Smooth muscle cell (in vitro differentiated cells): Measurements from ENCODE around the gene AKT1. TPM values are rescaled to one million over a fixed set of nuclear protein-coding genes. Genes with fewer than 3 reads are reported as not detected.
A peak's percentile ranks its signal among the peaks of the same experiment; 100 is the strongest.

Experiments used
- DNase-seq: peaks from one replicate; lab custom pipeline; 2025; ENCODE audit not compliant: unreplicated experiment; lab: John Stamatoyannopoulos, UW
- H2AFZ ChIP-seq: fragments of 200-600 bp; sonication (generic); 2 replicates; pipeline ENCODE4 v1.6.0; 2016; ENCODE audit warnings: antibody characterized with exemption, low read depth, mild to moderate bottlenecking
- H3F3A ChIP-seq: fragments of 200-600 bp; sonication (generic); 2 replicates; pipeline ENCODE4 v1.6.0; 2017; ENCODE audit warnings: antibody characterized with exemption, low read depth
- H3K27ac ChIP-seq: fragments of 200-600 bp; sonication (generic); 2 replicates; pipeline ENCODE4 v1.5.1; 2016; ENCODE audit warnings: low read depth, mild to moderate bottlenecking
- H3K27me3 ChIP-seq: fragments of 200-600 bp; sonication (generic); 2 replicates; pipeline ENCODE4 v1.6.1; 2016; ENCODE audit warnings: low read depth, mild to moderate bottlenecking
- H3K36me3 ChIP-seq: fragments of 200-600 bp; sonication (generic); 2 replicates; pipeline ENCODE4 v1.5.1; 2016; ENCODE audit warnings: low read depth
- H3K4me1 ChIP-seq: fragments of 200-600 bp; sonication (generic); 2 replicates; pipeline ENCODE4 v1.5.1; 2016; ENCODE audit warnings: low read depth
- H3K4me2 ChIP-seq: fragments of 200-600 bp; sonication (generic); 2 replicates; pipeline ENCODE4 v1.6.0; 2016; ENCODE audit warnings: mild to moderate bottlenecking
- H3K4me3 ChIP-seq: fragments of 200-600 bp; sonication (generic); 2 replicates; pipeline ENCODE4 v1.5.1; 2016; ENCODE audit warnings: mild to moderate bottlenecking
- H3K79me2 ChIP-seq: fragments of 200-600 bp; sonication (generic); 2 replicates; pipeline ENCODE4 v1.6.0; 2016; ENCODE audit warnings: low read depth, mild to moderate bottlenecking
- H3K9ac ChIP-seq: fragments of 200-600 bp; sonication (generic); 2 replicates; pipeline ENCODE4 v1.6.0; 2016; ENCODE audit warnings: low read depth
- H3K9me3 ChIP-seq: fragments of 200-600 bp; sonication (generic); replicated peaks from 2 replicates; pipeline ENCODE4 v1.5.1; 2016; ENCODE audit warnings: low read depth
- H4K20me1 ChIP-seq: fragments of 200-600 bp; sonication (generic); 2 replicates; pipeline ENCODE4 v1.6.0; 2016; ENCODE audit warnings: low read depth
- CTCF ChIP-seq: fragments of 200-600 bp; sonication (generic); IDR thresholded peaks from 2 replicates; pipeline ENCODE4 v1.5.1; 2017; ENCODE audit warnings: borderline replicate concordance, mild to moderate bottlenecking, antibody characterized with exemption; ENCODE audit not compliant: insufficient read depth, poor library complexity, severe bottlenecking
- WGBS: methylation state at CpG from one replicate; pipeline ENCODE4 v1.1.7; 2016; ENCODE audit warnings: low lambda C conversion rate; 5-methylcytosine and 5-hydroxymethylcytosine counted together
- polyA plus RNA-seq: library from polyadenylated mRNA; unstranded; fragments of >200 nt; fragmentation: Nextera tagmentation; extraction: Ambion mirVana; gene quantifications from 2 replicates; pipeline ENCODE4 v1.2.1, GENCODE V29; 2016
- total RNA-seq: library from RNA; depleted of rRNA; stranded (reverse); fragments of >200 nt; gene quantifications from 2 replicates; pipeline ENCODE4 v1.2.3, GENCODE V29; 2014

Gene AKT1
- total and polyA plus RNA-seq, 2 experiments from 2014 or later, result 99.9 to 189 TPM

DNA sequence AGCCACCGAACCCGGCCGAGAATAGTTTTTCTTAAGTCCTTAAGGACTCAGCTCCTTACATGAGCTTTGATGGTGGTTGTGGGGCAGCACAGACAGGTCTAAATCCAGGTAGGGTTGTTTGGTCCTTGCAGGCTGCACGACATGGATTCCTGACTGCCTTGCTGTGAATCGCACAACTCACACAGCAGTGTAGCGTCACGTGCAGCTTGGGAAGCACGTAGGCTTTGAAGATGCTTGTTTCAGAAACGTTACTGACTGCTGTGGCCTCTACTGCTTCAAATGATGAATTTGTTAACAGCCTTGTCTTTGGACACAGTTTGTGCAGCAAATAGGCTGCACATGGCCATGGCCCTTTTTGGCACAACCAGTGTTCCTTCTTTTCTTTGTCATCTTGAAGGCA lies 35.2 kb upstream of the AKT1 start:
- Histone ChIP-seq H3K36me3 (no peaks in the 10 kb centered on the region), H3K4me3 (no peak overlapping the region), H3F3A (no peaks in the 10 kb centered on the region), H3K9me3 (no peaks in the 10 kb centered on the region), H3K27me3 (no peaks in the 10 kb centered on the region), H3K9ac (no peak overlapping the region), H2AFZ (no peak overlapping the region), H3K79me2 (no peaks in the 10 kb centered on the region), H3K4me1 (no peaks in the 10 kb centered on the region), H3K4me2 (no peak overlapping the region), H4K20me1 (no peaks in the 10 kb centered on the region), H3K27ac (no peak overlapping the region)
- no peak for DNase-seq
- 78% methylated on average over 9 of the region's 9 CpGs for WGBS
- no peak for TF ChIP-seq CTCF

DNA sequence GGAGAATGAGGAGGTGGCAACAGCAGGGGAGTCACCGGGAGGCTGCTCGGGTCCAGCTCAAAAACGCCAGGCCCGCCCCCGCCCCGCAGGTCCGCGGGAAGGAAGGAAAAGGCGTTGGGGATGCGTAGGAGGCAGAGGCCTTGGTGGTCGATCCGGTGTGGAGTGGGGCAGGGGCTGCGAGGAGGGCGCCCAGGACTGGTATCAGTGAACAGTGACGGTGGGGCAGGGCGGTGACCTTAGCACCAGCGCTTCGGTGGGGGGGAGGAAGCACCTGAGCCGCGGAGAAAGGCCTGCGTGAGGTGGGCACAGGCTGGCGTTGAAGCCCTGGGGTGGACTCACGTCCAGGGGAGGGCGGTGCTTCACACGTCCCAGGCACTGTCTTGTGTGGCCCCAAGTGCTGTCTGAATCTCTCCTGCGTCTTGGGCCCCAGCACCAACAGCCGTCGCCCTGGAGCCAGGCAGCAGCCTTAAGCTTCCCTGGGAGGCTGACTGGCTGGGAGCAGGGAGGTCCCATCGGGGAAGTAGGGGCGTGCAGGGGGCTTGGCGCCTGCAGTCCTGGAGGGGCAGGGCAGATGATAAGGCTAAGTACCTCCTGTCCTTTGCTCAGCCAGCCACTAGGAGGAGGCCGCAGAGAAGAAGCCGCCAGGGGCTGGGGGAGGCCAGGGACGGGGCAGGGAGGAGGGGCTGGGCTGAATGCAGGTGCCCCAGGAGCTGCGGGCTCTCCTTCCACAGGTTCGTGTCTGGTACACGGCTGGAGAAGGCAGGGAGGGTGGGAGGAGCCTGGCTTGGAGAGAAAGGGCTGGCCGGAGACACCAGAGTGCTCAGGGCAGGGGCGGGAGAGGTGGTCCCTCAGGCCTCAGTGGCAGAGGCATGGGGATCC lies 31.9 kb upstream of the AKT1 start:
- H3K27me3 ChIP-seq, result no peaks in the 10 kb centered on the region
- H3K79me2 ChIP-seq, result no peaks in the 10 kb centered on the region
- WGBS, result 6% methylated on average over 27 of the region's 39 CpGs
- peak overlapping the region; percentile 94 for H3K4me2 ChIP-seq
- H3F3A ChIP-seq, result no peaks in the 10 kb centered on the region
- no peaks in the 10 kb centered on the region for H3K36me3 ChIP-seq
- H2AFZ ChIP-seq, result peak overlapping the region; percentile 28
- H3K27ac ChIP-seq, result no peak overlapping the region
- H3K9me3 ChIP-seq, result no peaks in the 10 kb centered on the region
- no peaks in the 10 kb centered on the region for H3K4me1 ChIP-seq
- peak overlapping the region; percentile 71 for H3K4me3 ChIP-seq
- no peak for DNase-seq
- H3K9ac ChIP-seq, result no peak overlapping the region
- H4K20me1 ChIP-seq, result no peaks in the 10 kb centered on the region
- TF ChIP-seq CTCF, result peak; percentile 48

DNA sequence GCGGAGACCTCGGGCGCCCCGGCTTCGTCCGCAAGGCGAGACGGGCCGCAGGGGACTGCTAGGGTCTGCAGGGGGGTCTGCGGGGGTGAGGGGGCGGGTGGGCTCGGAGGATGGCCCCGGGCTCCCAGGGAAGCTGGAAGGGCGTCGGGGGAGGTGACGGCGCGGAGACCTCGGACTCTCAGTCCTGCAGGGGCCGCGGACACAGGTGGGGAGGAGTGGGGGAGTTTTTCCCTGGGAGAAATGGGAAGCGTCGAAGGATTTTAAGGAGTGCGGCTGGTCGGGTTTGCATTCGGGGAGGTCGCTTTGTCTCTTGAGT lies 31.3 kb upstream of the AKT1 start:
- no peaks in the 10 kb centered on the region for H4K20me1 ChIP-seq
- no peak overlapping the region for H3K27ac ChIP-seq
- no peaks in the 10 kb centered on the region for H3K4me1 ChIP-seq
- H3K4me2 ChIP-seq, result peak overlapping the region; percentile 94
- H3K9me3 ChIP-seq, result no peaks in the 10 kb centered on the region
- H3F3A ChIP-seq, result no peaks in the 10 kb centered on the region
- no peak for DNase-seq
- H3K27me3 ChIP-seq, result no peaks in the 10 kb centered on the region
- no peak for TF ChIP-seq CTCF
- WGBS, result 1% methylated on average over 27 of the region's 27 CpGs
- peak overlapping the region; percentile 71 for H3K4me3 ChIP-seq
- H2AFZ ChIP-seq, result peak overlapping the region; percentile 28
- no peaks in the 10 kb centered on the region for H3K36me3 ChIP-seq
- H3K79me2 ChIP-seq, result no peaks in the 10 kb centered on the region
- no peak overlapping the region for H3K9ac ChIP-seq

GRCh38 chr14:104826189-104826860 lies 30.8 kb upstream of the AKT1 start:
- no peak overlapping the region for H3K9ac ChIP-seq
- no peaks in the 10 kb centered on the region for H3K36me3 ChIP-seq
- no peak overlapping the region for H3K27ac ChIP-seq
- no peaks in the 10 kb centered on the region for H3K4me1 ChIP-seq
- H3K4me3 ChIP-seq, result peak overlapping the region; percentile 71
- H3K9me3 ChIP-seq, result no peaks in the 10 kb centered on the region
- H4K20me1 ChIP-seq, result no peaks in the 10 kb centered on the region
- H3K27me3 ChIP-seq, result no peaks in the 10 kb centered on the region
- peak; percentile 88 for TF ChIP-seq CTCF
- peak; percentile 97 for DNase-seq
- WGBS, result 0% methylated on average over 11 of the region's 54 CpGs
- peak overlapping the region; percentile 95 for H3K4me2 ChIP-seq
- H3F3A ChIP-seq, result no peaks in the 10 kb centered on the region
- H3K79me2 ChIP-seq, result no peaks in the 10 kb centered on the region
- H2AFZ ChIP-seq, result peak overlapping the region; percentile 95
